ENCODE data around the gene PAX2.

DNA sequence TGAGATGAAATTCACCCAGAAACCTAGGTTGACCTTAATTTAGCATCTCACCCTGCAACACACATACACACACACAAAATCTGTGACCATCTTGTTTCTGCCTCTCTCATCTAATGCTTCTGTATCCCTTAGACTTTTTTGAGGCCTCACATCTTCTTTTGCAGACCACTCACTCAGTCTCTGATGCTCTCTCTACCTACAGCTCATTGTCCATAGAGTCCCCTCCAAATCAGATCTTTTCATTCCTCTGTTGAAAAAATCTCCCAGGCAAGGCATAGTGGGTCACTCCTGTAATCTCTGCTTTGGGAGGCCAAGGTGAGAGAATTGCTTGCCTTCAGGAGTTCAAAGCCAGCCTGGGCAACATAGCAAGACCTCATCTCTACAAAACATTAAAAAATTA is 17.6 kb upstream of the PAX2 start:
- TF ChIP-seq, protein P1, sequence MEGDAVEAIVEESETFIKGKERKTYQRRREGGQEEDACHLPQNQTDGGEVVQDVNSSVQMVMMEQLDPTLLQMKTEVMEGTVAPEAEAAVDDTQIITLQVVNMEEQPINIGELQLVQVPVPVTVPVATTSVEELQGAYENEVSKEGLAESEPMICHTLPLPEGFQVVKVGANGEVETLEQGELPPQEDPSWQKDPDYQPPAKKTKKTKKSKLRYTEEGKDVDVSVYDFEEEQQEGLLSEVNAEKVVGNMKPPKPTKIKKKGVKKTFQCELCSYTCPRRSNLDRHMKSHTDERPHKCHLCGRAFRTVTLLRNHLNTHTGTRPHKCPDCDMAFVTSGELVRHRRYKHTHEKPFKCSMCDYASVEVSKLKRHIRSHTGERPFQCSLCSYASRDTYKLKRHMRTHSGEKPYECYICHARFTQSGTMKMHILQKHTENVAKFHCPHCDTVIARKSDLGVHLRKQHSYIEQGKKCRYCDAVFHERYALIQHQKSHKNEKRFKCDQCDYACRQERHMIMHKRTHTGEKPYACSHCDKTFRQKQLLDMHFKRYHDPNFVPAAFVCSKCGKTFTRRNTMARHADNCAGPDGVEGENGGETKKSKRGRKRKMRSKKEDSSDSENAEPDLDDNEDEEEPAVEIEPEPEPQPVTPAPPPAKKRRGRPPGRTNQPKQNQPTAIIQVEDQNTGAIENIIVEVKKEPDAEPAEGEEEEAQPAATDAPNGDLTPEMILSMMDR (IDR thresholded peaks at IDR 0.05) = no peak
- TF ChIP-seq POLR2AphosphoS5 (IDR thresholded peaks at IDR 0.05) = no peak
